Adipocyte (in vitro differentiated cells): ENCODE results near the gene BTLA.

ENCODE experiments used
- DNase-seq: peaks from one replicate; pipeline ENCODE4 v3.0.0-alpha.2; 2015; ENCODE audit warnings: low read depth
- H3K27me3 ChIP-seq: replicated peaks from 2 replicates; pipeline ENCODE4 v1.7.0; 2013; ENCODE audit warnings: mild to moderate bottlenecking, low read length, moderate library complexity; ENCODE audit not compliant: control insufficient read depth, insufficient read depth
- H3K36me3 ChIP-seq: 2 replicates; pipeline ENCODE4 v1.7.0; 2013; ENCODE audit warnings: low read length, mild to moderate bottlenecking, moderate library complexity; ENCODE audit not compliant: control insufficient read depth, insufficient read depth, severe bottlenecking
- H3K4me1 ChIP-seq: 2 replicates; pipeline ENCODE4 v1.7.0; 2013; ENCODE audit warnings: mild to moderate bottlenecking, low read length, moderate library complexity; ENCODE audit not compliant: control insufficient read depth, insufficient read depth
- H3K4me3 ChIP-seq: 2 replicates; pipeline ENCODE4 v1.7.0; 2013; ENCODE audit warnings: mild to moderate bottlenecking, low read length, moderate library complexity
- H3K9ac ChIP-seq: 2 replicates; pipeline ENCODE4 v1.7.0; 2013; ENCODE audit warnings: mild to moderate bottlenecking, low read length, moderate library complexity
- H3K9me3 ChIP-seq: 2 replicates; pipeline ENCODE4 v1.7.0; 2013; ENCODE audit warnings: mild to moderate bottlenecking, low read length, moderate library complexity; ENCODE audit not compliant: control insufficient read depth

The BTLA gene

GRCh38 chr3:112415390-112415789 is 83.9 kb downstream of the BTLA start:
- Histone ChIP-seq H3K9me3 (peaks cover 3% of the 10 kb centered on the region), H3K4me1 (no peaks in the 10 kb centered on the region), H3K9ac (no peak overlapping the region), H3K27me3 (no peaks in the 10 kb centered on the region), H3K4me3 (no peak overlapping the region), H3K36me3 (no peaks in the 10 kb centered on the region)
- no peak for DNase-seq
